NCI-H82 treated with DMSO at 0.1 percent for 48 hours (cell line): Measurements from ENCODE around the gene BTK.

Experiments used
- DNase-seq: peaks from one replicate; lab custom pipeline; 2025; ENCODE audit not compliant: unreplicated experiment; lab: John Stamatoyannopoulos, UW

The BTK gene

GRCh38 chrX:101393530-101394305 lies 7.7 kb upstream of the BTK start:
- no peak for DNase-seq

- DNase-seq, result no peak
Observed at GRCh38 chrX:101391831-101392230, 5.8 kb upstream of the BTK start.

- DNase-seq, result peak; percentile 82
Observed at GRCh38 chrX:101390664-101391525, 4.9 kb upstream of the BTK start, which contains the start of gene RPL36A. TSS of gene RPL36A (plus strand) at chrX:101391011. CDS start at chrX:101391044, 33 bp downstream.

GRCh38 chrX:101388604-101389003 lies 2.6 kb upstream of the BTK start:
- DNase-seq, result no peak

GRCh38 chrX:101386542-101386885 lies 523 bp upstream of the BTK start:
- DNase-seq, result no peak

GRCh38 chrX:101385026-101385684 lies 836 bp downstream of the BTK start:
- no peak for DNase-seq

GRCh38 chrX:101383679-101384205 lies 2.2 kb downstream of the BTK start:
- DNase-seq, result no peak

GRCh38 chrX:101377547-101377946 lies 8.4 kb downstream of the BTK start:
- no peak for DNase-seq

GRCh38 chrX:101370888-101371504 lies 15.0 kb downstream of the BTK start:
- no peak for DNase-seq

GRCh38 chrX:101369687-101370086 lies 16.3 kb downstream of the BTK start:
- no peak for DNase-seq

GRCh38 chrX:101368800-101369199 lies 17.2 kb downstream of the BTK start:
- no peak for DNase-seq

GRCh38 chrX:101365301-101365795 lies 20.6 kb downstream of the BTK start:
- no peak for DNase-seq

GRCh38 chrX:101362757-101363156 lies 23.2 kb downstream of the BTK start:
- no peak for DNase-seq

- DNase-seq, result no peak
Observed at GRCh38 chrX:101362116-101362515, 23.9 kb downstream of the BTK start.

GRCh38 chrX:101360390-101360789 lies 25.6 kb downstream of the BTK start:
- DNase-seq, result no peak

GRCh38 chrX:101359966-101360365 lies 26.0 kb downstream of the BTK start:
- DNase-seq, result no peak

GRCh38 chrX:101357166-101357795 lies 28.7 kb downstream of the BTK start:
- no peak for DNase-seq

GRCh38 chrX:101349193-101349562 lies 36.8 kb downstream of the BTK start:
- DNase-seq, result no peak

GRCh38 chrX:101348452-101349192 lies 37.4 kb downstream of the BTK start, which contains the start of gene TIMM8A:
TSS of gene TIMM8A (minus strand) at chrX:101348742. CDS start at chrX:101348664, 78 bp downstream.
- DNase-seq, result peak; percentile 39
